GM12878 (cell line): ENCODE data around the gene MRPL23. TPM values are rescaled to one million over a fixed set of nuclear protein-coding genes. Genes with fewer than 3 reads are reported as not detected.

Experiments
- ATAC-seq: fragments of 200-7000 bp; cut with Tn5 transposase; 3 replicates; pipeline ENCODE4 v1.9.1; 2020; ENCODE audit warnings: mild to moderate bottlenecking, moderate library complexity
- BruUV-seq: library from RNA; stranded (reverse); fragments of 400-500 nt; replicated peaks from 2 replicates; lab custom pipeline; 2021; lab: Mats Ljungman, UMichigan
- CTCF ChIA-PET: fragments of 300-600 bp; sonication (Branson Sonifier 250); formaldehyde crosslinking; extraction: SDS; loops from one replicate; lab custom pipeline; 2021; ENCODE audit warnings: inconsistent platforms; lab: Yijun Ruan, JAX
- POLR2A ChIA-PET: fragments of 350-600 bp; formaldehyde crosslinking; extraction: SDS; loops from one replicate; lab custom pipeline; 2021; ENCODE audit warnings: inconsistent platforms; lab: Charles Lee
- RAD21 ChIA-PET: fragments of 300-600 bp; sonication (Branson Sonifier 250); formaldehyde crosslinking; loops from one replicate; lab custom pipeline; 2023; ENCODE audit warnings: antibody characterized with exemption; ENCODE audit not compliant: unreplicated experiment; lab: Charles Lee
- SMC1A ChIA-PET: fragments of 300-600 bp; sonication (Branson Sonifier 250); formaldehyde crosslinking; loops from one replicate; lab custom pipeline; 2023; ENCODE audit not compliant: unreplicated experiment, uncharacterized antibody; lab: Charles Lee
- DNase-seq: peaks from one replicate; pipeline ENCODE4 v3.0.0-alpha.2; 2011; ENCODE audit warnings: low read depth, low spot score
- FAIRE-seq: peaks from 3 replicates; lab custom pipeline; 2011; peaks lifted over from hg19 to GRCh38; lab: Jason Lieb, UNC
- H2AFZ ChIP-seq: 2 replicates; pipeline ENCODE4 v1.6.0; 2011; ENCODE audit warnings: low read depth, low read length, control low read depth; ENCODE audit not compliant: control insufficient read depth
- H3K27ac ChIP-seq: 2 replicates; pipeline ENCODE4 v1.5.1; 2011; ENCODE audit warnings: control low read depth; ENCODE audit not compliant: control insufficient read depth, insufficient read depth
- H3K27me3 ChIP-seq, 2 experiments: replicated peaks in 1 of 2; 2 replicates each; pipeline versions ENCODE4 v1.6.0 to v1.6.1; 2011; ENCODE audit warnings: low read length in 1 of 2; ENCODE audit not compliant: control insufficient read depth in 2 of 2, insufficient read depth in 2 of 2
- H3K36me3 ChIP-seq, 2 experiments: 2 replicates each; pipeline ENCODE4 v1.5.1; 2011; ENCODE audit warnings: low read length in 1 of 2; ENCODE audit not compliant: control insufficient read depth in 2 of 2, insufficient read depth in 2 of 2
- H3K4me1 ChIP-seq: 2 replicates; pipeline ENCODE4 v1.6.1; 2011; ENCODE audit warnings: mild to moderate bottlenecking, low read length, moderate library complexity, mixed read lengths; ENCODE audit not compliant: control insufficient read depth, insufficient read depth
- H3K4me2 ChIP-seq: 2 replicates; pipeline ENCODE4 v1.6.0; 2011; ENCODE audit warnings: control low read depth; ENCODE audit not compliant: control insufficient read depth, insufficient read depth
- H3K4me3 ChIP-seq: fragments of 200-600 bp; sonication (generic); 2 replicates; pipeline ENCODE4 v1.5.1; 2016
- H3K79me2 ChIP-seq: 2 replicates; pipeline ENCODE4 v1.6.0; 2011; ENCODE audit warnings: low read length; ENCODE audit not compliant: control insufficient read depth, insufficient read depth
- H3K9ac ChIP-seq: 2 replicates; pipeline ENCODE4 v1.8.0; 2011; ENCODE audit warnings: low read length, control low read depth, mixed read lengths; ENCODE audit not compliant: control insufficient read depth, insufficient read depth
- H3K9me3 ChIP-seq: replicated peaks from 3 replicates; pipeline ENCODE4 v1.5.1; 2011; ENCODE audit warnings: mild to moderate bottlenecking, low read length; ENCODE audit not compliant: control insufficient read depth, insufficient read depth
- H4K20me1 ChIP-seq: 2 replicates; pipeline ENCODE4 v1.6.0; 2011; ENCODE audit not compliant: control insufficient read depth, insufficient read depth
- EED ChIP-seq: sonication (generic); IDR thresholded peaks from 2 replicates; pipeline ENCODE4 v1.6.1; 2016; ENCODE audit warnings: antibody characterized with exemption, low read depth
- EZH2 ChIP-seq: IDR thresholded peaks from 2 replicates; pipeline ENCODE4 v1.6.1; 2012; ENCODE audit warnings: low read depth, mild to moderate bottlenecking, control low read depth, inconsistent platforms, low read length, borderline replicate concordance; ENCODE audit not compliant: control insufficient read depth
- MYC ChIP-seq: IDR thresholded peaks from 2 replicates; pipeline ENCODE4 v1.6.1; 2011; ENCODE audit warnings: mild to moderate bottlenecking, low read length, moderate library complexity, inconsistent platforms; ENCODE audit not compliant: insufficient read depth, insufficient replicate concordance, insufficient read length, severe bottlenecking
- PAX8 ChIP-seq: fragments of 450-650 bp; IDR thresholded peaks from 2 replicates; pipeline ENCODE4 v1.6.1; 2017; ENCODE audit warnings: mild to moderate bottlenecking, moderate library complexity
- SMAD5 ChIP-seq: IDR thresholded peaks from 2 replicates; pipeline ENCODE4 v1.6.1; 2016; ENCODE audit warnings: antibody characterized with exemption, low read depth
- TCF3 ChIP-seq: IDR thresholded peaks from 2 replicates; pipeline ENCODE4 v1.6.1; 2012; ENCODE audit warnings: low read depth, mild to moderate bottlenecking, low read length, borderline replicate concordance; ENCODE audit not compliant: insufficient read depth
- ZNF24 ChIP-seq: fragments of 450-650 bp; IDR thresholded peaks from 2 replicates; pipeline ENCODE4 v1.6.1; 2017; ENCODE audit warnings: antibody characterized with exemption, mild to moderate bottlenecking
- WGBS: methylation state at CpG from one replicate; pipeline ENCODE4 v1.1.6; 2016; ENCODE audit warnings: low lambda C conversion rate; ENCODE audit not compliant: insufficient replicate concordance, insufficient coverage; ENCODE audit errors: missing lambda C conversion rate; 5-methylcytosine and 5-hydroxymethylcytosine counted together
- in situ Hi-C: fragments of 300-500 bp; cut with MboI; formaldehyde crosslinking; loops from 9 replicates; pipeline ENCODE4 v1.14.3; 2018; ENCODE audit warnings: mixed read lengths
- intact Hi-C: fragments of 100-400 bp; cut with micrococcal nuclease; formaldehyde crosslinking; loops from one replicate; pipeline ENCODE4 v1.14.2; 2022; ENCODE audit not compliant: unreplicated experiment
- polyA plus RNA-seq, 11 experiments: library from polyadenylated mRNA; depleted of rRNA in 4 of 11; unstranded in 6 of 11; stranded (reverse) in 5 of 11; fragments of >200 nt; fragmentation: Nextera tagmentation in 4 of 11; fragmentation: Illumina TruSeq in 1 of 11; extraction: Ambion mirVana in 4 of 11; extraction: Trizol in 1 of 11; gene quantifications; 1 replicate in 1 of 11; 2 replicates in 10 of 11; pipeline versions ENCODE4 v1.2.1 to v1.2.3, GENCODE V29; 2011 to 2016; ENCODE audit warnings: inconsistent platforms in 2 of 11, missing spikeins in 2 of 11, low read depth in 1 of 11
- total RNA-seq, 4 experiments: library from RNA; depleted of rRNA in 3 of 4; stranded (reverse); fragments of >200 nt in 3 of 4; fragmentation: Illumina TruSeq in 1 of 4; extraction: Trizol in 1 of 4; gene quantifications; 2 replicates each; pipeline versions ENCODE4 v1.2.1 to v1.2.3, GENCODE V29; 2013 to 2021

Gene MRPL23
- total and polyA plus RNA-seq, 10 of the 15 experiments (the other 5 are each of a cell fraction or from before 2014, with no cell fraction given), result 1.6 to 207 (median 126) TPM

DNA sequence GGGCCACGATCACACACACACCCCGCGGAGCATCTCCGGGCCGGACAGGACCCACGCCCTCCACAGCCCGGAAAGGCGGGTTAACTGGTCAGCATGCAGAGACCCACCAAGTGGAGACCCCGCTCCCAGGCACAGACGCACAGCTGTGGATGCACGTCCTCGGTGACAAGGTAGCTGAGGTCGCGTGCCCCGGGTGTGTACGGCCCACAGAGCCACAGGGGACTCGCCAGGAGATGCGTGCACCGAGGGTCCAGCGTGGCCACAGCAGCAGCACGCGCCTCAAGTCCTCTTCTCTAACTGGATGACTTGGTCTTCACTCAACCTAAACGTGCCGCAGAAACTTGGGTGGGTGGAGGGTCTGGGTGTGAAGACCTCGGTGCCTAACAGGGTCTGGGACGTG, 45.0 kb downstream of the MRPL23 start:
- Histone ChIP-seq H3K27ac (no peak overlapping the region), H3K79me2 (no peaks in the 10 kb centered on the region)
- no peak for TF ChIP-seq PAX8
- TF ChIP-seq SMAD5, result no peak
- TF ChIP-seq EED, result no peak
- TF ChIP-seq, all 136 proteins: peak for 0
- Histone ChIP-seq H3K9ac (no peak overlapping the region), H3K36me3 (no peaks in the 10 kb centered on the region), H3K4me1 (no peaks in the 10 kb centered on the region), H3K27me3 (no peaks in the 10 kb centered on the region), H3K9me3 (no peaks in the 10 kb centered on the region), H2AFZ (no peak overlapping the region), H4K20me1 (no peaks in the 10 kb centered on the region), H3K4me3 (no peak overlapping the region), H3K4me2 (no peak overlapping the region)
- in situ Hi-C loops, result no loop called here
- POLR2A ChIA-PET, result no interaction called here
- ATAC-seq (no peak), DNase-seq (no peak), FAIRE-seq (no peak)
- CTCF ChIA-PET, result no interaction called here
- SMC1A ChIA-PET, result no interaction called here
- intact Hi-C loops, result no loop called here
- RAD21 ChIA-PET, result interaction anchor here (0.6 kb wide), 1 partner anchor 101 kb away, joined by 3 read pairs; the partner anchor contains the start of gene PRR33
- 31% methylated on average over 12 of the region's 26 CpGs for WGBS
- no TSS peak for BruUV-seq

- Histone ChIP-seq H3K9ac (no peak overlapping the region), H2AFZ (no peak overlapping the region), H3K4me1 (no peaks in the 10 kb centered on the region), H3K9me3 (no peaks in the 10 kb centered on the region), H3K36me3 (no peaks in the 10 kb centered on the region), H3K4me3 (no peak overlapping the region)
- no peak for FAIRE-seq
- SMC1A ChIA-PET, result no interaction called here
- no peak for DNase-seq
- 61% methylated on average over 3 of the region's 13 CpGs for WGBS
- no peak for ATAC-seq
- RAD21 ChIA-PET, result no interaction called here
- BruUV-seq, result no TSS peak
- no peak for TF ChIP-seq EZH2
- TF ChIP-seq ZNF24, result no peak
- no peak for TF ChIP-seq MYC
- TF ChIP-seq TCF3, result no peak
- TF ChIP-seq, all 136 proteins: peak for 0
- H3K4me2 ChIP-seq, result no peak overlapping the region
- intact Hi-C loops (no loop called here), in situ Hi-C loops (no loop called here)
- H3K27ac ChIP-seq, result no peak overlapping the region
- POLR2A ChIA-PET, result no interaction called here
- no peaks in the 10 kb centered on the region for H3K79me2 ChIP-seq
- H4K20me1 ChIP-seq, result no peaks in the 10 kb centered on the region
- H3K27me3 ChIP-seq, result no peaks in the 10 kb centered on the region
- CTCF ChIA-PET, result no interaction called here
These were observed 47.0 kb downstream of the MRPL23 start for GRCh38 chr11:1994121-1994520.
